ENCODE data around the gene EHD1.

The EHD1 gene

GRCh38 chr11:64833198-64833502 lies 45.3 kb downstream of the EHD1 start:
- TF ChIP-seq CTCF (IDR thresholded peaks at IDR 0.05; ENCODE audit: low read depth, low read length, poor library complexity, severe bottlenecking) (no peak), EZH2phosphoT487 (IDR thresholded peaks at IDR 0.05; ENCODE audit: borderline replicate concordance, low read length) (no peak)
- Histone ChIP-seq H3K36me3 (ENCODE audit: control insufficient read depth, low read length) (no peaks in the 10 kb centered on the region), H3F3A (ENCODE audit: control insufficient read depth, insufficient read depth) (no peaks in the 10 kb centered on the region), H4K20me1 (ENCODE audit: control insufficient read depth, insufficient read depth, low read depth, low read length) (no peaks in the 10 kb centered on the region), H3K4me3 (ENCODE audit: low read length) (no peak overlapping the region), H3K4me1 (ENCODE audit: control insufficient read depth, low read length) (peaks cover 10% of the 10 kb centered on the region), H3K27me3 (ENCODE audit: control insufficient read depth, low read length) (no peaks in the 10 kb centered on the region), H3K9me3 (ENCODE audit: control insufficient read depth, insufficient read depth, low read length) (no peaks in the 10 kb centered on the region), H3K9me2 (replicated peaks; ENCODE audit: control insufficient read depth, low read length) (no peaks in the 10 kb centered on the region), H3K27ac (ENCODE audit: low read depth, low read length) (no peak overlapping the region), H3K79me2 (ENCODE audit: control insufficient read depth, low read length) (no peaks in the 10 kb centered on the region), H3K4me2 (ENCODE audit: low read length) (no peak overlapping the region)

- H3K4me3 ChIP-seq (ENCODE audit: low read length), result no peak overlapping the region
- no peaks in the 10 kb centered on the region for H3K9me3 ChIP-seq (ENCODE audit: control insufficient read depth, insufficient read depth, low read length)
- no peaks in the 10 kb centered on the region for H3K79me2 ChIP-seq (ENCODE audit: control insufficient read depth, low read length)
- H3K4me1 ChIP-seq (ENCODE audit: control insufficient read depth, low read length), result peaks cover 10% of the 10 kb centered on the region
- TF ChIP-seq EZH2phosphoT487 (IDR thresholded peaks at IDR 0.05; ENCODE audit: borderline replicate concordance, low read length) (no peak), CTCF (IDR thresholded peaks at IDR 0.05; ENCODE audit: low read depth, low read length, poor library complexity, severe bottlenecking) (no peak)
- H3K27me3 ChIP-seq (ENCODE audit: control insufficient read depth, low read length), result no peaks in the 10 kb centered on the region
- H3K9me2 ChIP-seq (replicated peaks; ENCODE audit: control insufficient read depth, low read length), result no peaks in the 10 kb centered on the region
- H3K27ac ChIP-seq (ENCODE audit: low read depth, low read length), result no peak overlapping the region
- no peaks in the 10 kb centered on the region for H3F3A ChIP-seq (ENCODE audit: control insufficient read depth, insufficient read depth)
- H3K4me2 ChIP-seq (ENCODE audit: low read length), result no peak overlapping the region
- H4K20me1 ChIP-seq (ENCODE audit: control insufficient read depth, insufficient read depth, low read depth, low read length), result no peaks in the 10 kb centered on the region
- no peaks in the 10 kb centered on the region for H3K36me3 ChIP-seq (ENCODE audit: control insufficient read depth, low read length)
Observed at GRCh38 chr11:64832467-64833197, 45.8 kb downstream of the EHD1 start.

GRCh38 chr11:64831411-64831891 lies 47.0 kb downstream of the EHD1 start:
- H3K79me2 ChIP-seq (ENCODE audit: control insufficient read depth, low read length), result no peaks in the 10 kb centered on the region
- H3K4me1 ChIP-seq (ENCODE audit: control insufficient read depth, low read length), result peaks cover 10% of the 10 kb centered on the region
- H3K9me3 ChIP-seq (ENCODE audit: control insufficient read depth, insufficient read depth, low read length), result no peaks in the 10 kb centered on the region
- no peaks in the 10 kb centered on the region for H3K27me3 ChIP-seq (ENCODE audit: control insufficient read depth, low read length)
- no peaks in the 10 kb centered on the region for H3K9me2 ChIP-seq (replicated peaks; ENCODE audit: control insufficient read depth, low read length)
- H3K27ac ChIP-seq (ENCODE audit: low read depth, low read length), result no peak overlapping the region
- H3K4me2 ChIP-seq (ENCODE audit: low read length), result no peak overlapping the region
- no peaks in the 10 kb centered on the region for H3K36me3 ChIP-seq (ENCODE audit: control insufficient read depth, low read length)
- no peak for TF ChIP-seq EZH2phosphoT487 (IDR thresholded peaks at IDR 0.05; ENCODE audit: borderline replicate concordance, low read length)
- TF ChIP-seq CTCF (IDR thresholded peaks at IDR 0.05; ENCODE audit: low read depth, low read length, poor library complexity, severe bottlenecking), result no peak
- H4K20me1 ChIP-seq (ENCODE audit: control insufficient read depth, insufficient read depth, low read depth, low read length), result no peaks in the 10 kb centered on the region
- H3F3A ChIP-seq (ENCODE audit: control insufficient read depth, insufficient read depth), result no peaks in the 10 kb centered on the region
- H3K4me3 ChIP-seq (ENCODE audit: low read length), result no peak overlapping the region
